GM19193 (cell line): ENCODE data around the gene ATP4B.

Experiments
- POLR2A ChIP-seq: IDR thresholded peaks from 4 replicates; pipeline ENCODE4 v1.6.1; 2011; ENCODE audit not compliant: insufficient read depth, insufficient read length; ENCODE audit errors: extremely low read depth

ATP4B gene

DNA sequence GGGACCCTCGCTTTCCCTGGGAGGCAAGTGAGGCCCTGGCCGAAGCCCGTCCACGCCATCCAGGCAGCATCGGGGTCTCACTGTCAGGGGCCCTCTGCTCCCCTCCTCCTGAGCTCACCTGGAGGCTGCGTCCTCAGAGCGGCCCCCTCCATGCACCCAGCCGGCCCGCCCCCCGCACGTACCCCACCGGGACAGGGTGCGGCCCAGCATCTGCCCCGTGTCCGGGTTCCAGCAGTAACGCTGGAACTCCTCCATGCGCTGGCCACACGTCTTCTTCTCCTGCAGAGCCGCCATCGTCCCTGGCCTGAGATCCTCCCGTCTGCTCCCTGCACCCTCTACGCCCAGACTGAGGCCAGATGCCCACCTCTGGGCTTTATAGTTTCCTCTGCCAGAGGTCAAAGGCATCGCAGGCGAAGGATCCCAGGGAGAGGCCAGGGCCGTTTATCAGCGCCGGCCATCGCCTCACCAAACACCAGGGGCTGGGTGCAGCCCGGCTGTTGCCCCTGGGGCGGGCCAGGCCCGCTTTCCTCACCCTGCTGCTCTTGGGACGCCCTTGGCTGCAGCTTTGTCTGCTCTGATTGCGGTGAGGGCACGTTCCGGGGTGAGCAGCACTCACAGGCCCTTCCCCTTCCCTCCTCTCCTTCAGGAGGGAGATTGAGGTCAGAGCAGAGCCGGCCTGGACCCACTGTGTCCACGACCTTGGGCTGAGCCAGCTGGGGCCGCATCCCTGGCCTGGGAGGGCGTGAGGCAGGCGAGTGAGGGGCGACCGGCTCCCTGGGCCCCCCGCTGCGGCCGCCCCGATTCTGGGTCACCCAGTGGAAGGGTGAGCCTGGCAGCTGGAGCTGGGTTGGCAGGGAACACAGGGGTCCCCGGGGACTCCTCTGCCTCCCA, at the start of gene ATP4B:
Gene ATP4B (minus strand): TSS at position 348 of the 891 bp plus-strand sequence. CDS start 54 bp downstream, at position 294.
- no peak for TF ChIP-seq POLR2A

GRCh38 chr13:113672002-113672651, 14.1 kb upstream of the ATP4B start:
- no peak for TF ChIP-seq POLR2A

- TF ChIP-seq POLR2A: no peak
Observed at GRCh38 chr13:113671066-113672001, 13.3 kb upstream of the ATP4B start.

- no peak for TF ChIP-seq POLR2A
Observed at GRCh38 chr13:113670541-113670940, 12.5 kb upstream of the ATP4B start.

DNA sequence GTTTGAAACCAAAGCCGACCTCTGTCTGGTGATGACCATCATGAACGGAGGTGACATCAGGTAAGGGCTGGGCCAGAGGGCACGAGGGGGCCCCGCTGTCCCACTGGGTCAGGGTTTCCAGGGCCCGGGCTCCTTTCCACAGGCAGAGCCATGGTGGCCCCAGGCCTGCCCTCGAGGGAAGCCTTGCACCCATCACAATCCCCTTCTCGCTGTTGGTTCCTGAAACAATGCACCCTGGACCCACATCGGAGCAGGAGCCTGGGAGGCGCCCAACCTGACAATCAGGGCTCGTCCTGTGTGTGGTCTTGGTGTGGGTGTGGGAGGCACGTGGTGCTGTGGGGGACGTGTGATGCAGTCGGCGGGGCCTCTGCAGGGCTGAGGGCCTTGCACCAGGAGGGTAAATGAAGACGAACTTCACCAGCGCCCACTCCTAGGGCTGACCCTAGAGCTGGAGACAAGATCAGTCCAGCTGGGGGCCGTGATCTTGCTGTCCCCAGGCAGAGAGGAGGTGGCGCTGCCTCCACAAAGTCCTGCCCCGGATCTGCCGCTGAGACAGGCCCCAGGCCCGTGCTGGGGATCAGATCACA, 11.8 kb upstream of the ATP4B start:
- no peak for TF ChIP-seq POLR2A

DNA sequence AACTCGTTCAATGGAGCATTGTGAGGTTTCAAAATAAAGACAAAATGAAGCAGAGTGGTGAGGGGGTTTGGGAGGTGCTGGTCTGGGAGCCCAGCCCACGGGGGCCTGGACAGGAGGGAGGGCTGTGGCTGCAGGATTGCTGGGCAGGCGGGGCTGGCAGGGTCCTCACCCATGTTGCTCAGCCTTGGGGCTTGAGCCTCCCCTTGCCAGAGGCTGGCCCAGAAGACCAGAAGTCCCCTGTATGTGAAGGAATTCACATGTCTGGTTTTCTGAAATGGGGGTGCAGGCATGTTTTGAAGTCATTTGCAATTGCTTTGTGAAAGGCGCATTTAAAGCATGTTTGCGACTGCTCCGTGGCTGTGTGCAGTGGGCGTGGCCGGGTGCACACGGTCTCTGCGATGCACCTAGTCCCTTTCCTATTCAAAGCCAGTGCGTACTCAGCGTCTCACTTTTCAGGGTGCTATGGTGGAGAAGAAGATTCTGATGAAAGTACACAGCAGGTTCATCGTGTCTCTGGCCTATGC, 11.3 kb upstream of the ATP4B start:
- no peak for TF ChIP-seq POLR2A

GRCh38 chr13:113668491-113668971, 10.5 kb upstream of the ATP4B start:
- TF ChIP-seq POLR2A: no peak

- no peak for TF ChIP-seq POLR2A
Observed at GRCh38 chr13:113667771-113668490, 9.9 kb upstream of the ATP4B start.

DNA sequence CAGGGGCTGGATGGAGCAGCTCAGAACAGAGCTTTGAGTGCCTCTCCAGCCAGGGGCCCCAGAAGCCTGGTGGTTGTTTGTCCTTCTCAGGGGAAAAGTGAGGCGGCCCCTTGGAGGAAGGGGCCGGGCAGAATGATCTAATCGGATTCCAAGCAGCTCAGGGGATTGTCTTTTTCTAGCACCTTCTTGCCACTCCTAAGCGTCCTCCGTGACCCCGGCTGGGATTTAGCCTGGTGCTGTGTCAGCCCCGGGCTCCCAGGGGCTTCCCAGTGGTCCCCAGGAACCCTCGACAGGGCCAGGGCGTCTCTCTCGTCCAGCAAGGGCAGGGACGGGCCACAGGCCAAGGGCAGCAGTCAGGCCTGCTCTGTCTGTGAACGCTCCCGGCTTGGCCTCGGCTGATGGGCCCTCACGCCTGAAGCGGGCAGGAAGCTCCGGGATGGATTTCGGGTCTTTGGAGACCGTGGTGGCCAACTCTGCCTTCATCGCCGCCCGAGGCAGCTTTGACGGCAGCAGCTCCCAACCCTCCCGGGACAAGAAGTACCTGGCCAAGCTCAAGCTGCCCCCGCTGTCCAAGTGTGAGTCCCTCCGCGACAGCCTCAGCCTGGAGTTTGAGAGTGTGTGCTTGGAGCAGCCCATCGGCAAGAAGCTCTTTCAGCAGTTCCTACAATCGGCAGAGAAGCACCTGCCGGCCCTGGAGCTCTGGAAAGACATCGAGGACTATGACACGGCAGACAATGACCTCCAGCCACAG, 9.1 kb upstream of the ATP4B start, which contains the start of gene GRK1:
Gene GRK1 (plus strand): TSS at position 269 of the 751 bp plus-strand sequence. CDS start 168 bp downstream, at position 437.
- TF ChIP-seq POLR2A: no peak

DNA sequence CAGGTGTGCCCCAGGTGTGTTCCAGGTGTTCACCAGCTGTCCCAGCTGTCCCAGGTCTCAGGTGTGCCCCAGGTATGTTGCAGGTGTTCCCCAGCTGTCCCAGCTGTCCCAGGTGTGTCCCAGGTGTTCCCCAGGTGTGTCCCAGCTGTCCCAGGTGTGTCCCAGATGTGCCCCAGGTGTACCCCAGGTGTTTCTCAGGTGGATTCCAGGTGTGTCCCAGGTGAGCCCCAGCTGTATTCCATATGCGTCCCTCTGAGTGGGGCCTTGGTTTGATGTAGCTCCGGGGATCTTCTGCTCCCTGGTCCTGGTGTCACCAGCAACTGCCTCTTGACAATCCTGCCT, 8.3 kb upstream of the ATP4B start:
- TF ChIP-seq POLR2A: no peak

DNA sequence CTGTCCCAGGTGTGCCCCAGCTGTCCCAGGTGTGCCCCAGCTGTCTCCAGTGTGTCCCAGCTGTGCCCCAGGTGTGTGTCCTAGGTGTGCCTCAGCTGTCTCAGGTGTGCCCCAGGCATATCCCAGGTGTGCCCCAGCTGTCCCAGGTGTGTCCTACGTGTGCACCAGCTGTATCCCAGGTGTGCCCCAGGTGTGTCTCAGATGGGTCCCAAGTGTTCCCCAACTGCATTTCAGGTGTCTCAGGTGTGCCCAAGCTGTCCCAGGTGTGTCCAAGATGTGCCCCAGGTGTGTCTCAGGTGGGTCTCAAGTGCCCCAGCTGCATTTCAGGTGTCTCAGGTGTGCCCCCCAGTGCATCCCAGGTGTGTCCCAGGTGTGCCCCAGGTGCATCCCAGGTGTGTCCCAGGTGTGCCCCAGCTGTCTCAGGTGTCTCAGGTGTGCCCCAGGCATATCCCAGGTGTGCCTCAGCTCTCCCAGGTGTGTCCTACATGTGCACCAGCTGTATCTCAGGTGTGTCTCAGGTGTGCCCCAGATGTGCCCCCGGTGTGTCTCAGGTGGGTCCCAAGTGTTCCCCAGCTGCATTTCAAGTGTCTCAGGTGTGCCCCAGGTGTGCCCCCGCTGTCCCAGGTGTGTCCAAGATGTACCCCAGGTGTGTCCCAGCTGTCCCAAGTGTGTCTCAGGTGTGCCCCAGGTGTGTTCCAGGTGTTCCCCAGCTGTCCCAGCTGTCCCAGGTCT, 7.8 kb upstream of the ATP4B start:
- no peak for TF ChIP-seq POLR2A
